ENCODE measurements around the gene VOPP1. TPM values are rescaled to one million over a fixed set of nuclear protein-coding genes. Genes with fewer than 3 reads are reported as not detected.

The VOPP1 gene
- total RNA-seq, 4 donors from 2014 or later: 22.1 to 58.9 (median 39.8) TPM

DNA sequence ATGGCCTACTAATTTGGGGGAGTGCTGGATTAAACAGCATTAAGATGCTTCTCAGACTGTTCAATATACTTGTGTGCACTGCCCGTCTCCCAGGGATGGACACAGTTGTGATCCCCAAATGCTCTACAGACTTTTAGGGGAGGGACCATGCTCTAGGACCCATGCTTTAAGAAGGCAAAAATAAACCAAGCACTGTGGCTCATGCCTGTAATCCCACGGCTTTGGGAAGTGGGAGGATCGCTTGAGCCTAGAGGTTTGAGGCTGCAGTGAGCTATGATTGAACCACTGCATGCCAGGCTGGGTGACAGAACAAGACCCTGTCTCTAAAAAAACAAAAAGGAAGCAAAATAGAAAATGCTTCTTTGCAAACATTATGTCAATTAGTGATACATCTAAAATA, 102.6 kb downstream of the VOPP1 start:
- Histone ChIP-seq H3K27me3 (no peaks in the 10 kb centered on the region), H3K4me3 (no peak overlapping the region), H3K27ac (no peak overlapping the region), H3K4me1 (no peaks in the 10 kb centered on the region), H3K36me3 (no peaks in the 10 kb centered on the region), H3K9me3 (no peaks in the 10 kb centered on the region)
- no peak for TF ChIP-seq POLR2A (IDR thresholded peaks at IDR 0.05)
- TF ChIP-seq, protein P1, sequence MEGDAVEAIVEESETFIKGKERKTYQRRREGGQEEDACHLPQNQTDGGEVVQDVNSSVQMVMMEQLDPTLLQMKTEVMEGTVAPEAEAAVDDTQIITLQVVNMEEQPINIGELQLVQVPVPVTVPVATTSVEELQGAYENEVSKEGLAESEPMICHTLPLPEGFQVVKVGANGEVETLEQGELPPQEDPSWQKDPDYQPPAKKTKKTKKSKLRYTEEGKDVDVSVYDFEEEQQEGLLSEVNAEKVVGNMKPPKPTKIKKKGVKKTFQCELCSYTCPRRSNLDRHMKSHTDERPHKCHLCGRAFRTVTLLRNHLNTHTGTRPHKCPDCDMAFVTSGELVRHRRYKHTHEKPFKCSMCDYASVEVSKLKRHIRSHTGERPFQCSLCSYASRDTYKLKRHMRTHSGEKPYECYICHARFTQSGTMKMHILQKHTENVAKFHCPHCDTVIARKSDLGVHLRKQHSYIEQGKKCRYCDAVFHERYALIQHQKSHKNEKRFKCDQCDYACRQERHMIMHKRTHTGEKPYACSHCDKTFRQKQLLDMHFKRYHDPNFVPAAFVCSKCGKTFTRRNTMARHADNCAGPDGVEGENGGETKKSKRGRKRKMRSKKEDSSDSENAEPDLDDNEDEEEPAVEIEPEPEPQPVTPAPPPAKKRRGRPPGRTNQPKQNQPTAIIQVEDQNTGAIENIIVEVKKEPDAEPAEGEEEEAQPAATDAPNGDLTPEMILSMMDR (IDR thresholded peaks at IDR 0.05): no peak
- intact Hi-C loops (cut with DNase I; ENCODE audit: low total_unique reads): no loop called here
- no peak for DNase-seq

DNA sequence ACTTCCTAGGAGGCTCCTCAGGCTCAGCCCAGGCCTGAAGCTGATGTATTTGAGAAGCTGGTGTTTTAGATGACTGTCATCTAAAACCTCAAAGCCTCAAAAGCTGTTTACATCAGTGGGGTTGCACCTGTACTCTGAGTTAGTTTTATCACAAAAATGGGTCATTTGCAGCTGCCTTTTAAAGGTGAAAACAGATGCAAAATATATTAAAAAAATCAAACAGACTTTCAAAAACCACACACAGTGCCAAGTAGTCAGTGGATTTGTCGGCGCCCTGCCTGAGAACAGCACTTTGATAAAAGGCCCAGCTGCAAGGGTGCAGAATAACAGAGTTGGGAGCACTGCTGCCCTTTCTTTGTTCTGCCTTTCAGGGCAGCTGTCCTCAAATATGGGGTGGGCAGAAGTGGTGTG, 103.0 kb downstream of the VOPP1 start:
- no peak overlapping the region for H3K27ac ChIP-seq
- TF ChIP-seq POLR2A (IDR thresholded peaks at IDR 0.05): no peak
- TF ChIP-seq, protein P1 (IDR thresholded peaks at IDR 0.05): no peak
- H3K36me3 ChIP-seq: no peaks in the 10 kb centered on the region
- no peak for DNase-seq
- no peaks in the 10 kb centered on the region for H3K4me1 ChIP-seq
- H3K9me3 ChIP-seq: no peaks in the 10 kb centered on the region
- intact Hi-C loops (cut with DNase I; ENCODE audit: low total_unique reads): no loop called here
- H3K4me3 ChIP-seq: no peak overlapping the region
- no peaks in the 10 kb centered on the region for H3K27me3 ChIP-seq

- Histone ChIP-seq H3K4me3 (no peak overlapping the region), H3K36me3 (no peaks in the 10 kb centered on the region), H3K4me1 (no peaks in the 10 kb centered on the region), H3K27ac (no peak overlapping the region), H3K9me3 (no peaks in the 10 kb centered on the region), H3K27me3 (no peaks in the 10 kb centered on the region)
- no peak for TF ChIP-seq POLR2A (IDR thresholded peaks at IDR 0.05)
- TF ChIP-seq, protein P1 (IDR thresholded peaks at IDR 0.05): no peak
- intact Hi-C loops (cut with DNase I; ENCODE audit: low total_unique reads): no loop called here
- DNase-seq: no peak
Measured at GRCh38 chr7:55468495-55468894, 103.8 kb downstream of the VOPP1 start.

DNA sequence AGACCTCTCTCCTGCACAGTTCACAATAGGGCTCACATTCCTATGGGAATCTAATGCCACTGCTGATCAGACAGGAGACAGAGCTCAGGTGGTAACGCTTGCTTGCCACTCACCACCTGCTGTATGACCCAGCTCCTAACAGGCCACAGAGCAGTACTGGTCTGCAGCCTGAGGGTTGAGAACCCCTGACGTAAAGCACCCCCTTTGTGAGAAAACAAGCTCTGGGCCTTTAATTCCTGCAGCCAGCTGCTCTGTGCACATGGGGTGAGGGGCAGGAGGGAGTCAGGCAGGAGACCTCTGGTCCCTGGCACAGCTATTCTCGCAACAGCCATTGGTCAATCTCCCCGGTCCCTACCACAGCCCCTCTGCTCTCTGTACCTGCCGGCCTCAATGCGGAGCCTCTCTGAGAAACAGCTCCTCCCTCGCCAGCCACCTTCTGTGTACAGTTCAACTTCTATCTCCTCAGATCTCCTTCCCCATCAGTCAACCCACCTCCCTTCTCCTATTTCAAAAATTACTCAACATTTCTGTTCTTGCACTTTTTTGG, 105.2 kb downstream of the VOPP1 start:
- TF ChIP-seq, protein P1 (IDR thresholded peaks at IDR 0.05): no peak
- TF ChIP-seq POLR2A (IDR thresholded peaks at IDR 0.05): no peak
- Histone ChIP-seq H3K27ac (no peak overlapping the region), H3K4me1 (no peaks in the 10 kb centered on the region), H3K9me3 (peaks cover 0 to 2% of the 10 kb centered on the region in 2 donors), H3K27me3 (no peaks in the 10 kb centered on the region), H3K36me3 (no peaks in the 10 kb centered on the region), H3K4me3 (no peak overlapping the region)
- DNase-seq: no peak
- intact Hi-C loops (cut with DNase I; ENCODE audit: low total_unique reads): no loop called here

DNA sequence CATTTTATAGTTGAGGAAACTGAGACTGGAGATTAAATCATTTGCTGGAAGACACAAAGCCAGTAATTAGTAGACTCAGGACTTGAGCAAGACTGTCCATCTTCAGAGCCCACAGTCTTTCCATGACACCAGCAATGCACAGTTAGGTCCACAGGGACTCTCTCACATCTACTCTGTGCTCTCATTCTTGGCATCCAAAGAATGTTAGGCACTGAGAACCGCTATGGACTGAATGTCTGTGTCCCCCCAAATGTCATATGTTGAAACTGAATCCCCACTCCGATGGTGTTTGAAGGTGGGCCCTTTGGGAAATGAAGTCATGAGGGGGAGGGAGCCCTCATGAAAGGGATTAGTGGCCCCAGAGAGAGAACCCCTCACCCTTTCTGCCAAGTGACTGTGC, 106.6 kb downstream of the VOPP1 start:
- intact Hi-C loops (cut with DNase I; ENCODE audit: low total_unique reads): no loop called here
- H3K9me3 ChIP-seq: peaks cover 0 to 4% of the 10 kb centered on the region in 2 donors
- no peak overlapping the region for H3K4me3 ChIP-seq
- DNase-seq: no peak
- no peak for TF ChIP-seq POLR2A (IDR thresholded peaks at IDR 0.05)
- TF ChIP-seq, protein P1 (IDR thresholded peaks at IDR 0.05): no peak
- H3K36me3 ChIP-seq: no peaks in the 10 kb centered on the region
- no peaks in the 10 kb centered on the region for H3K4me1 ChIP-seq
- H3K27me3 ChIP-seq: no peaks in the 10 kb centered on the region
- H3K27ac ChIP-seq: no peak overlapping the region

Data from uterus (tissue), 4 donors.